SK-N-SH (cell line): Measurements from ENCODE around the gene SLC12A7. TPM values are rescaled to one million over a fixed set of nuclear protein-coding genes. Genes with fewer than 3 reads are reported as not detected.

Source experiments
- CTCF ChIA-PET: fragments of 300-600, 350-600 bp; formaldehyde crosslinking; extraction: SDS; loops from one replicate; lab custom pipeline; 2021; lab: Yijun Ruan, JAX
- POLR2A ChIA-PET: fragments of 350-600 bp; sonication (Branson Sonifier 250); formaldehyde crosslinking; extraction: SDS; loops from one replicate; lab custom pipeline; 2020; ENCODE audit warnings: antibody characterized with exemption, inconsistent platforms; lab: Yijun Ruan, JAX
- DNase-seq: peaks from one replicate; pipeline ENCODE4 v3.0.0; 2012
- H2AFZ ChIP-seq: fragments of 200-600 bp; sonication (generic); 2 replicates; pipeline ENCODE4 v1.8.1; 2016; ENCODE audit warnings: antibody characterized with exemption, mild to moderate bottlenecking, low read depth
- H3F3A ChIP-seq: fragments of 200-600 bp; sonication (generic); replicated peaks from 2 replicates; pipeline ENCODE3; 2016; ENCODE audit warnings: antibody characterized with exemption, mild to moderate bottlenecking; ENCODE audit not compliant: insufficient read depth
- H3K27ac ChIP-seq, 2 experiments: fragments of 200-500 bp in 1 of 2; fragments of 200-600 bp in 1 of 2; sonication (Bioruptor generic) in 1 of 2; sonication (generic), shearing (Covaris generic) in 1 of 2; 2 replicates each; pipeline versions ENCODE4 v1.5.1 to v1.6.1; 2014 to 2016; ENCODE audit warnings: low read depth in 2 of 2, inconsistent platforms in 1 of 2, low read length in 1 of 2, mild to moderate bottlenecking in 1 of 2, mixed read lengths in 1 of 2
- H3K27me3 ChIP-seq: fragments of 200-600 bp; sonication (generic), shearing (Covaris generic); 2 replicates; pipeline ENCODE4 v1.6.1; 2016; ENCODE audit warnings: mixed run types; ENCODE audit not compliant: insufficient read depth
- H3K36me3 ChIP-seq, 2 experiments: fragments of 200-500 bp in 1 of 2; fragments of 200-600 bp in 1 of 2; sonication (Bioruptor generic) in 1 of 2; sonication (generic) in 1 of 2; replicated peaks in 1 of 2; 2 replicates each; pipeline versions ENCODE3 to v1.5.1; 2014 to 2016; ENCODE audit warnings: low read length in 1 of 2, mild to moderate bottlenecking in 1 of 2; ENCODE audit not compliant: insufficient read depth in 2 of 2, control insufficient read depth in 1 of 2
- H3K4me1 ChIP-seq, 2 experiments: fragments of 200-500 bp in 1 of 2; fragments of 200-600 bp in 1 of 2; sonication (Bioruptor generic) in 1 of 2; sonication (generic), shearing (Covaris generic) in 1 of 2; 2 replicates each; pipeline versions ENCODE4 v1.5.1 to v1.6.1; 2014 to 2016; ENCODE audit warnings: low read depth in 1 of 2, low read length in 1 of 2, mixed run types in 1 of 2; ENCODE audit not compliant: insufficient read depth in 2 of 2, control insufficient read depth in 1 of 2
- H3K4me2 ChIP-seq: fragments of 200-600 bp; sonication (generic), shearing (Covaris generic); 2 replicates; pipeline ENCODE4 v1.6.1; 2017; ENCODE audit warnings: mixed run types
- H3K4me3 ChIP-seq, 2 experiments: fragments of 200-500 bp in 1 of 2; fragments of 200-600 bp in 1 of 2; sonication (Bioruptor generic) in 1 of 2; sonication (generic), shearing (Covaris generic) in 1 of 2; 2 replicates each; pipeline versions ENCODE4 v1.5.1 to v1.8.1; 2014 to 2016; ENCODE audit warnings: low read depth in 2 of 2, inconsistent platforms in 1 of 2, low read length in 1 of 2, mild to moderate bottlenecking in 1 of 2, mixed read lengths in 1 of 2, moderate library complexity in 1 of 2
- H3K79me2 ChIP-seq: fragments of 200-600 bp; sonication (generic); 2 replicates; pipeline ENCODE4 v1.8.1; 2017; ENCODE audit warnings: mild to moderate bottlenecking; ENCODE audit not compliant: insufficient read depth
- H3K9ac ChIP-seq: fragments of 200-600 bp; sonication (generic); 2 replicates; pipeline ENCODE4 v1.6.1; 2017; ENCODE audit warnings: mixed run types
- H3K9me2 ChIP-seq: fragments of 200-600 bp; sonication (generic); 2 replicates; pipeline ENCODE4 v1.6.1; 2017; ENCODE audit warnings: mixed run types
- H3K9me3 ChIP-seq: fragments of 200-600 bp; sonication (generic); 2 replicates; pipeline ENCODE4 v1.6.1; 2017; ENCODE audit warnings: mixed run types, mild to moderate bottlenecking, moderate library complexity
- H4K20me1 ChIP-seq: fragments of 200-600 bp; sonication (generic); 2 replicates; pipeline ENCODE4 v1.6.1; 2017; ENCODE audit warnings: mild to moderate bottlenecking, mixed run types; ENCODE audit not compliant: insufficient read depth
- CHD2 ChIP-seq: fragments of 150-350 bp; IDR thresholded peaks from 2 replicates; pipeline ENCODE4 v1.6.1; 2018; ENCODE audit warnings: low read length; ENCODE audit not compliant: partially characterized antibody
- EP300 ChIP-seq, 2 experiments: IDR thresholded peaks; 2 replicates each; pipeline versions ENCODE4 v1.4.0 to v1.6.1; 2012; ENCODE audit warnings: borderline replicate concordance in 1 of 2, low read depth in 1 of 2, low read length in 1 of 2
- FOSL2 ChIP-seq: IDR thresholded peaks from 2 replicates; pipeline ENCODE4 v1.4.0; 2012; ENCODE audit warnings: low read depth, mild to moderate bottlenecking, moderate library complexity, borderline replicate concordance
- IRF3 ChIP-seq: fragments of 150-350 bp; IDR thresholded peaks from 2 replicates; pipeline ENCODE4 v1.6.1; 2016; ENCODE audit warnings: mild to moderate bottlenecking, low read depth, low read length
- MAX ChIP-seq: IDR thresholded peaks from 2 replicates; pipeline ENCODE4 v1.4.0; 2012; ENCODE audit warnings: low read depth
- NFIC ChIP-seq: IDR thresholded peaks from 2 replicates; pipeline ENCODE4 v1.4.0; 2012; ENCODE audit warnings: borderline replicate concordance
- PBX3 ChIP-seq: IDR thresholded peaks from 2 replicates; pipeline ENCODE4; 2012
- RAD21 ChIP-seq: IDR thresholded peaks from 2 replicates; pipeline ENCODE4 v1.6.1; 2012; ENCODE audit warnings: mild to moderate bottlenecking, low read length
- RCOR1 ChIP-seq: fragments of 150-350 bp; IDR thresholded peaks from 2 replicates; pipeline ENCODE4 v1.6.1; 2017; ENCODE audit warnings: antibody characterized with exemption, low read length
- REST ChIP-seq: IDR thresholded peaks from 2 replicates; pipeline ENCODE4 v1.6.1; 2012; ENCODE audit warnings: mild to moderate bottlenecking, low read depth, low read length, moderate library complexity
- RFX5 ChIP-seq: IDR thresholded peaks from 2 replicates; pipeline ENCODE4 v1.6.1; 2012; ENCODE audit warnings: mild to moderate bottlenecking, improper control_type of control experiment, low read length
- SIN3A ChIP-seq: IDR thresholded peaks from 2 replicates; pipeline ENCODE4 v1.6.1; 2012; ENCODE audit warnings: low read depth, mild to moderate bottlenecking, low read length, moderate library complexity, borderline replicate concordance
- SMC3 ChIP-seq: IDR thresholded peaks from 2 replicates; pipeline ENCODE4 v1.6.1; 2012; ENCODE audit warnings: low read depth, low read length, improper control_type of control experiment
- TEAD4 ChIP-seq: IDR thresholded peaks from 2 replicates; pipeline ENCODE4 v1.4.0; 2012; ENCODE audit warnings: mild to moderate bottlenecking, borderline replicate concordance; ENCODE audit not compliant: insufficient read depth
- USF2 ChIP-seq: fragments of 150-350 bp; IDR thresholded peaks from 2 replicates; pipeline ENCODE4 v1.6.1; 2017; ENCODE audit warnings: antibody characterized with exemption, low read length, low read depth, borderline replicate concordance
- WGBS: methylation state at CpG from one replicate; pipeline ENCODE4 v1.1.6; 2017; ENCODE audit warnings: low lambda C conversion rate; 5-methylcytosine and 5-hydroxymethylcytosine counted together
- polyA plus RNA-seq, 3 experiments: library from polyadenylated mRNA; depleted of rRNA; stranded (reverse); fragments of >200 nt; gene quantifications; 2 replicates each; pipeline ENCODE4 v1.2.3, GENCODE V29; 2012

The SLC12A7 gene
- polyA plus RNA-seq, 1 of the 3 experiments (the other 2 are of a cell fraction), result 2.6 TPM

- H3K4me1 ChIP-seq, result peaks cover 0 to 4% of the 10 kb centered on the region in 2 experiments; a peak in 1 of 4 replicates
- ChIA-PET CTCF (no interaction called here), POLR2A (no interaction called here)
- H3K4me3 ChIP-seq, result no peak overlapping the region
- H2AFZ ChIP-seq, result no peak overlapping the region
- H4K20me1 ChIP-seq, result no peaks in the 10 kb centered on the region
- H3K27me3 ChIP-seq, result no peaks in the 10 kb centered on the region
- H3K79me2 ChIP-seq, result no peaks in the 10 kb centered on the region
- H3K36me3 ChIP-seq, result no peaks in the 10 kb centered on the region
- H3K9me2 ChIP-seq, result no peaks in the 10 kb centered on the region
- H3K27ac ChIP-seq, result no peak overlapping the region
- H3F3A ChIP-seq, result no peaks in the 10 kb centered on the region
- no peak for DNase-seq
- no peak overlapping the region for H3K4me2 ChIP-seq
- no peaks in the 10 kb centered on the region for H3K9me3 ChIP-seq
- H3K9ac ChIP-seq, result no peak overlapping the region
- TF ChIP-seq TEAD4 (no peak), IRF3 (no peak), FOSL2 (no peak), CHD2 (no peak), NFIC (no peak), RCOR1 (no peak), RAD21 (no peak), USF2 (no peak), RFX5 (no peak), SIN3A (no peak), PBX3 (no peak), MAX (no peak)
- WGBS, result 90% methylated on average over 23 of the region's 27 CpGs
Measured at GRCh38 chr5:1104327-1105006, 7.4 kb downstream of the SLC12A7 start.

- POLR2A ChIA-PET, result no interaction called here
- TF ChIP-seq SIN3A (no peak), USF2 (no peak), PBX3 (no peak), SMC3 (no peak), TEAD4 (no peak), EP300 (IDR thresholded peaks at IDR 0.05; ENCODE audit: borderline replicate concordance in 1 of 2, low read depth in 1 of 2, low read length in 1 of 2) (no peak), REST (no peak)
Measured at GRCh38 chr5:1103505-1104326, 8.1 kb downstream of the SLC12A7 start.

More at GRCh38 chr5:1103505-1104326, 8.1 kb downstream of the SLC12A7 start:
- CTCF ChIA-PET, result no interaction called here
- H3K4me2 ChIP-seq, result no peak overlapping the region
- 85% methylated on average over 24 of the region's 33 CpGs for WGBS
- no peak overlapping the region for H3K4me3 ChIP-seq
- no peaks in the 10 kb centered on the region for H3K9me2 ChIP-seq
- H3K36me3 ChIP-seq, result no peaks in the 10 kb centered on the region
- H3F3A ChIP-seq, result no peaks in the 10 kb centered on the region
- no peak overlapping the region for H2AFZ ChIP-seq
- H3K9me3 ChIP-seq, result no peaks in the 10 kb centered on the region
- H3K4me1 ChIP-seq, result peaks cover 0 to 4% of the 10 kb centered on the region in 2 experiments; a peak in 1 of 4 replicates
- no peak overlapping the region for H3K27ac ChIP-seq
- H3K79me2 ChIP-seq, result no peaks in the 10 kb centered on the region
- no peak for DNase-seq
- H3K27me3 ChIP-seq, result no peaks in the 10 kb centered on the region
- no peaks in the 10 kb centered on the region for H4K20me1 ChIP-seq
- H3K9ac ChIP-seq, result no peak overlapping the region
